Activated gamma-delta T cell treated with anti-CD3 and anti-CD28 coated beads, Interleukin-2, amount 50 U/mL, for 16 hours (primary cell): ENCODE results near the gene OPCML.

Experiments used
- DNase-seq: peaks from one replicate; pipeline ENCODE4 v3.0.0-alpha.2; 2020; ENCODE audit warnings: low read depth

OPCML gene

DNA sequence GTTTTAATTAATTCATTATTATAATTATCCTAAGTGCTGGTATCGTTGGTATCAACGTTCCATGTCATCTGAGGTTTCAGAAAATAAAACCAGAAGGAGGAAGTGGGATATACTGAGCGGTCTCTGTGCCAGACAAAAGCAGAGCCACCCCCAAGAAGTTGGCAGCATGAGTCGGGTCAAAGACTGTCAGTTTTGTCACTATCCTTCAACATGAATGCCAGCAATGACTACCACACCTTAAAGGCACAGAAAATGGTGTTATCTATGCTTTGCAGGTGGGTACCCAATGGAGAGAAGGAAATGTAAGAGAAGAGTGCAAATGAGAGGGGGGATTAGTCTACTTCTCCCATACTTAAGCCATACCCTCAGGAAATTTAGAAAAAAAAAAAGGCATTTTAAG, 408.5 kb downstream of the OPCML start:
- no peak for DNase-seq

DNA sequence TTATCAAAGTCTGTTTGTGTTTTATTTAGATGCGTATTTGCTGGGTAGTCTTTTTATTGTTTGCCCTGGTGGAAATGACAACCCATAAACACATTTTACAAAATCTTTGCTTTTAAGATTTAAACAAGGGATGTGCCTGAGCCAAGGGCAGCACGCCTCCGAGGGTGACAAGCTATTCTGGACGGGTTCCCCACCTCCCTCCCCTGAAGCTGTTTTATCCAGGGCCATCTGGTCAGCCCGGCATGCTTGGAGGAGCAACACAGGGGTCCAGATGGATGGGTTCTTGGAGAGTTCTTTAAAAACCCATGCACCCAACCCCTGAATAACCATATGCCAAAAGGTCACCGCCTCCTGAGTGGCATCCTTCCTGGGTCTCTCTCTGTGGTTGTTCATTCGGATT, 408.9 kb downstream of the OPCML start:
- DNase-seq = no peak

- DNase-seq = no peak
Measured at GRCh38 chr11:133122256-133122655, 410.0 kb downstream of the OPCML start.

- no peak for DNase-seq
Measured at GRCh38 chr11:133118563-133119268, 413.6 kb downstream of the OPCML start.

DNA sequence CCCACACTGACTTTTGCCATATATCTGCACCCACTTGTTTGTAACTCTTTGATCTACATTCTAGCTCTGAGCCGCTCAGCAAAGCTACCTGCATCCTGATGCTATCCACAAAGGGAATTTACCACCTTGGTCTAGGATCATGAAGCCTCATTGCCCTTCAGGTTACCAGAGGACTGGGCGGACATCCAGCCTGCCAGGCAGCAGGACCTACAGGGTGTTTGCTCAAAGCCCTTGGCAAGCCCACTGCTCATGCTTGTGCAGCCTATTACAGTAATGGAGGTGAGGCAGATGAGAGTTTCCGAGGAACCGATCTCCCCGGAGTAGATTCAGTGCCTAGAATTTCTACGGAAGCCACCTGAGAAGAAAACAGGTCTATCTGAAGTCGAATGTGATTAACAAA, 417.2 kb downstream of the OPCML start:
- DNase-seq = no peak

GRCh38 chr11:133107763-133108162, 424.5 kb downstream of the OPCML start:
- no peak for DNase-seq

DNA sequence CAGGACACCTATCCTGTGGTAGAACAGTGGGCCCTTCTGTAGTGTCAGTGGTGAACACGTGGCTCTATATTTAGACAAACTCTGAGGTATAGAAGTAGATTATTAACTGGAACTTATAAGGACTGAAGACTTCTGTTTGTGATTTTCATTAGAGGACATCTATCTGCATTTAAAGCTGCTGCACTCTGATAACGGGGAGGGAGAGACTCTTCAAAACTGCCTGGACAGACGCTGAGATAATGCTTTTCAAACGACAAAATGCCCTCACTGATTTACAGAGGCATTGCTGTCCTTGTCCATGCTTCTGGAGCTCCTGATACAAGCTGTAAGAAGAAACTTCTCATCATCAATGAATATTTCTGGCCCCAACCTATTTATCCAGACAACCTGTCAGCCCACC, 425.2 kb downstream of the OPCML start:
- no peak for DNase-seq

GRCh38 chr11:133106417-133106816, 425.9 kb downstream of the OPCML start:
- DNase-seq = no peak

- DNase-seq = no peak
Measured at GRCh38 chr11:133104009-133104744, 428.1 kb downstream of the OPCML start.

DNA sequence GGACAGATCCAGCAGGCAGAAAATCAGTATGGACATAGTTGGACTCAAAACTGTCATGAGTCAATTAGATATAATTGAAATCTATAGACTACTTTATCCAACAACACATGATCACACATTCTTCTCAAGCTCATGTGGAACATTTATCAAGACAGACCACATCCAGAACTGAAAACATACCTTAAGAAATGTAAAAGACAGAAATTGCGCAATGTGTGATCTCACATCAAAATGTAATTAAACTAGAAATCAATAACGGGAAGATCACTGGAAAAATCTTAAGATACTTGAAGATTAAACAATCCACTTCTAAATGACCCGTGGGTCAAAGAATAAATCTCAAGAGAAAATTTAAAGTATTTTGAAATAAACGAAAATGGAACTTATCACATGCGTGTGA, 435.3 kb downstream of the OPCML start:
- no peak for DNase-seq

DNA sequence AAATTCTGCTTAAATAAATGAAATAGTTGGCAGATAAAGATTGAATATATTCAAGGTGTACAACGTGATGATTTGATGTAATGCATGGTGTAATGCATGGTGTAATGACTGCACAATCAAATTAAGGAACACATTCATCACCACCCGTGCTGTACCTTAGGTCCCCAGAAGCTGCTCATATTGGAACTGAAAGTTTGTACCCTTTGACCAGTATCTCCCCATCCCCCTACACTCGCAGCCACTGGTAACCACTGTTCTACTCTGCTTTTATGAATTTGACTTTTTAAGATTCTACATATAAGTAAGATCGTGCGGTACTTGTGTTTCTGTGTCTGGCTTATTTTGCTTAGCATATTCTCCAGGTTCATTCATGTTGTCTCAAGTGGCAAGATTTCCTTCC, 445.8 kb downstream of the OPCML start:
- DNase-seq = no peak

DNA sequence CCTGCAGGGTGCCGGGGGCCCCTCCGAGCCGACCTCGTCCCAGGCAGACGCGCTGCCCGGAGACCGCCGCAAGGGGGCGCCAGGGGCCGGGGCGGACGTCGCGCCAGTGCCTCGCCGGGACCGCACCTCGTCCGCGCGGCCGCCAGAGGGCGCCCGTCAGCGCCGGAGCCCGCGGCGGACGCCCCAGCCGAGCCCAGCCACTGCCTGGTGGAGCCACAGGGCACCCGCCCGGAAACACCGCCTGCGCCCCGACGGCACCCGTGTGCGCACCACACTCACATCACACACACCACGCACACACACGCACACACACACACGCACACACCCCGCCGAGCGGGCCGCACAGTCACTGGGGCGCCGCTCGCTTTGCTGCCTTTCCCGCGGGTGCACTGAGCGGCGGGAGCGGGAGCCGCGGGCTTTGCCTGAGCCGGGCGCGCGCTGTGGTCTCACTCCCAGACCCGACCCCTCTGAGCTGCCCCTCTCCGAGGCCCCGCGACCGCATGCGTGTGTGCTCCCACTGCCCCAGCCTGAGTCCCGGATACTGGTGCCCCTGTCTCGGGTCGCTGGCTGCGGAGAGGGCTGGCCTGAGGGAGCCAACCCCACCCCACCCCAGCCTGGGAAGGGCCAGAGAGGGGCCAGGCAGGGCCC, 449.3 kb downstream of the OPCML start:
- DNase-seq = no peak

GRCh38 chr11:133082453-133082781, 449.9 kb downstream of the OPCML start:
- no peak for DNase-seq

GRCh38 chr11:133081730-133082452, 450.4 kb downstream of the OPCML start:
- no peak for DNase-seq

DNA sequence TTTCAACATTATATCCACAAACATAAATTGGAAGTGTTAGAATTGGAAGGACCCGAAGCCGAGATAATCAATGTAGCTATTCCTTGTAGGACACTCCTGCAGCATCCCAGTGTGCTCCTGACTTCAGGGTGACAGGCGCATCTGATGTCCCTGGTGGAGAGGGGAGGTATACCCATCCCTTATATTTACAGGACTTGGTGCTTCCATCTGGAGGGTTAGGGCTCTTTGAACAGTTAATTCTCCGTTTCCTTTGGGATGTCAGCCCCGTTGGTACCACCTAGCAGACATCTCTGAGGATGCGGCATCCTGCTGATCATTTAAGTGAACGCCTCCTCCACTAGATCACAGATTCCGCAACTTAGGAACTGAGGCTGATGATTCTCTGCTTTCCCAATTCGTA, 451.3 kb downstream of the OPCML start:
- DNase-seq = no peak

- no peak for DNase-seq
Measured at GRCh38 chr11:133078591-133079404, 453.5 kb downstream of the OPCML start.

DNA sequence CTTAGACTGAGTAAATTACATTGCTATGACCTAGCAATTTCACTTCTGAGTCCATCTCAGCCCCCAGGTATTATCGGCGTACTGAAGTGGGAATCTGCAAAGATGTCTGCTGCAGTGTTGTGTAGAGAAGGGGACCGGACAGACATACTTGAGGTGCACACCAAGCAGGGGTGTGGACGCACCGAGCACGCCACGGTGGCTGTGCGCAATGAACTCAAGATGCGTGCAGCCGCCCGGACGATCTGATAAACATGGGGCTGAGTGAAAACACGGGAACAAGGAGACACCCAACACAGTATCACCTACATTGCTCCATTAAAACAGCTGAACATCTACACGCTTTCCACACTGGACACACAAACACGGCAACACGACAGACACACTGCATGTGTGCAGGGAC, 454.3 kb downstream of the OPCML start:
- no peak for DNase-seq

DNA sequence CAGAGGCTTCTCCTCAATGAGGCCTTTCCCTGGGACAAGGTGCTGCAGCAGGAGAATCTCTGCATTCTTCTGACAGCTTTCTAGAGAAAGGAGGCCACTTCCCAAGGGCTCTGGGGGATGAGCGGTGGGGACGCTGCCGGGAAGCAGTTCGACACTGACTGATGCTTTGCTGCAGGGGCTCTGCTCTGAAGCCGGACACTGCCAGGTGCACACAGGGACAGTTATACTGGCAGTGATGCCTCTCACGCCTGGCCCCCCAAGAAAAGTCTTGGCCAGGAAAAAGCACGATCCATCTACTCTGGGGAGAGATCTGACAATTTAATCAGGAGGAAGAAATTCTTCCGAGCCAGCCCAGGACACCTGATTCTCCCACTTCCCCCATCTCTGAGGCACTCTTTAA, 456.9 kb downstream of the OPCML start:
- DNase-seq = no peak

DNA sequence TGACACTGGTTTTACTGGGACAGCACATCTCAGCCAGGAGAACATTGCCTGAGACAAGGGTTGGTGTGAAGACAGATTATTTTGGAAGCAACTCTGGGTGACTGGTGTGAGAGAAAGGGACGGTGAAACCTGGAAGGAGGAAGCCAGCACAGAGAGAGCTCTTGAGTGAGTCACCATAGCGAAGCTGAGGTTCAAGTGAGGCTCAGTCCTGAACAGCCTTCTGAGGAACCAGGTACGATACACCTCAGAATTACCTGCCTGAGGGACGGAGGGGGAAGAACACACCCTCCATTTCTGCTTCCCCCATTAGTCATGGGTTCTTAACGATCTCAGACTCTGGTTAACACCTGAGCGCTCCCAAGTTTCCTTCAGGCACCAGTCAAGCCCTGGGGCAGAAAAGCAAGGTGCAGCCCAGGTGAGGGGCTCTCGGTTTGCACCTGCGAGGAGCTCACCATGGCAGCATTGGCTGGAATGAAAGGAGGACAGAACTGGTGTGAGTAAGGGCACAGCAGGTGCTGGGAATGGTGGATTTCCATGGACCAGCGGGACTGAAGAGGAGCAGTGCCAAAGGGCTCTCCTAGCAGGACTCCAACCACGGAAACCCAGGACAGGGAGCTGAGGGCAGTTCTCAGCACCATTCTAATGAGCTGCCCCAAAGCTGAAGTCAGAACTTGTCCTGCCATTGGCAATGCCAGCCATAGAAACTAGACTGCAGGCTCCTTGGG, 459.3 kb downstream of the OPCML start:
- DNase-seq = no peak

DNA sequence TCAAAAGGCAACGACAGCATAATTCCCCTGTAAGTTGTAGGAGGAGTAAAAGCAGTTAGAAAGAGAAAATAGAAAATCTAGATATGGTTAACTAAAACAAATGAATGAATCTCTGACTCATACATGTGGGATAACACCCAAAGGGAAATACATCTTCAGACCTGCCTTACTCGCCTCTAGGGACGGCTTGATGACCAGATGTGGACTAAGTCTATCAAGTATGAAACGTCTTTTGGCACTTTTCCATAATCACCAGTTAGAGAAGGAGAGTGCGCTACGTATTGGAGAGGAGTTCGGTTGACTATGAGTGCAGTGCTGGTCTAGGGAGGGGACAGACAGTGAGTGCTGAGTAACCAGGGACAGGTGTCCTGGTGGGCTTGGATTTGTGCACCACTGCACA, 459.9 kb downstream of the OPCML start:
- no peak for DNase-seq

DNA sequence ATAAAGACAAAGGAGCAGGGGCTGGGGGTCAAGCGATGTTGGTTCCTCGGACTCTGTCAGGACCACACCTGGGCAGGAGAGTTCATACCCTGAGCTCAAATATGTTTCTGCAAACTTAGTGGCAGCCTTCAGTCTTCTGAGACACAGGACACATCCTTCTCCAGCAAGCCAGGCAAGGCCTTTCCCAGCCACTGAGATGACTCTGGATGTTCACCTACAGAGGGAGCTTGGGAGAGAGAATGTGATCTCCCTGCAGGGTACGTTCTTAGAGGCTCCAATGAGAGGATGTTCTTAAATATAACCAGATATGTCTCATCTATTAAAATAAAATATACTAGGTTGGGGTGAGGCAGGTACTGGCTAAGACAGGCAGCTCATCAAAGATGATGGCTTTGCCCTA, 461.5 kb downstream of the OPCML start:
- DNase-seq = no peak
